WTC11 (cell line): ENCODE data around the gene FBLN7.

Experiments used
- ATF1 ChIP-seq: sonication (generic); formaldehyde crosslinking; IDR thresholded peaks from 2 replicates; pipeline ENCODE4 v1.8.1; 2023; ENCODE audit warnings: mild to moderate bottlenecking, moderate library complexity, missing genetic modification reagents
- CREM ChIP-seq: sonication (generic); formaldehyde crosslinking; IDR thresholded peaks from 2 replicates; pipeline ENCODE4 v1.8.1; 2022; ENCODE audit warnings: mild to moderate bottlenecking, missing genetic modification reagents, moderate library complexity
- CTCF ChIP-seq: fragments of 200-600 bp; IDR thresholded peaks from 2 replicates; pipeline ENCODE4 v1.8.0; 2022; ENCODE audit warnings: antibody characterized with exemption
- FOXJ3 ChIP-seq: sonication (generic); formaldehyde crosslinking; IDR thresholded peaks from 2 replicates; pipeline ENCODE4 v1.9.0; 2021; ENCODE audit warnings: missing genetic modification reagents, mild to moderate bottlenecking, borderline replicate concordance
- HMGXB4 ChIP-seq: sonication (generic); formaldehyde crosslinking; IDR thresholded peaks from 2 replicates; pipeline ENCODE4 v1.8.1; 2023; ENCODE audit warnings: mild to moderate bottlenecking, moderate library complexity, missing genetic modification reagents
- IRF1 ChIP-seq: sonication (generic); formaldehyde crosslinking; IDR thresholded peaks from 2 replicates; pipeline ENCODE4 v1.8.0; 2023; ENCODE audit warnings: missing genetic modification reagents
- TCF7 ChIP-seq: sonication (generic); formaldehyde crosslinking; IDR thresholded peaks from 2 replicates; pipeline ENCODE4 v1.8.0; 2022; ENCODE audit warnings: mild to moderate bottlenecking, low read depth, missing genetic modification reagents, moderate library complexity
- ZNF263 ChIP-seq: sonication (generic); formaldehyde crosslinking; IDR thresholded peaks from 2 replicates; pipeline ENCODE4 v1.8.1; 2022; ENCODE audit warnings: low read depth, mild to moderate bottlenecking, moderate library complexity, missing genetic modification reagents
- ZNF416 ChIP-seq: fragments of 250-450 bp; sonication (Bioruptor Pico); IDR thresholded peaks from 2 replicates; pipeline ENCODE4 v1.9.0; 2021; ENCODE audit warnings: mild to moderate bottlenecking, inconsistent platforms
- ZSCAN18 ChIP-seq: fragments of 250-450 bp; sonication (Bioruptor Pico); IDR thresholded peaks from 2 replicates; pipeline ENCODE4 v2.1.2; 2022; ENCODE audit warnings: mild to moderate bottlenecking, moderate library complexity

GRCh38 chr2:112153179-112153490 is 14.9 kb downstream of the FBLN7 start:
- no peak for TF ChIP-seq CTCF
- no peak for TF ChIP-seq ZNF263 (CRISPR knock-in tag)
- TF ChIP-seq IRF1 (CRISPR knock-in tag), result no peak
- no peak for TF ChIP-seq ZSCAN18 (CRISPR knock-in tag)
- no peak for TF ChIP-seq HMGXB4
- no peak for TF ChIP-seq TCF7 (CRISPR knock-in tag)
- TF ChIP-seq FOXJ3 (CRISPR knock-in tag), result no peak
- no peak for TF ChIP-seq ZNF416 (CRISPR knock-in tag)
- no peak for TF ChIP-seq CREM (CRISPR knock-in tag)
- no peak for TF ChIP-seq ATF1 (CRISPR knock-in tag)
